GM21367 (cell line): ENCODE results near the gene BABAM2.
"Not testable (repeated sequence)": the region's sequence is repeated elsewhere in the genome, so short reads cannot be mapped to it uniquely, and the experiment has no call there.

Experiments
- ATAC-seq: cut with Tn5 transposase; IDR thresholded peaks from one replicate; pipeline ENCODE4 v1.9.1; 2021; ENCODE audit not compliant: unreplicated experiment

BABAM2 gene

DNA sequence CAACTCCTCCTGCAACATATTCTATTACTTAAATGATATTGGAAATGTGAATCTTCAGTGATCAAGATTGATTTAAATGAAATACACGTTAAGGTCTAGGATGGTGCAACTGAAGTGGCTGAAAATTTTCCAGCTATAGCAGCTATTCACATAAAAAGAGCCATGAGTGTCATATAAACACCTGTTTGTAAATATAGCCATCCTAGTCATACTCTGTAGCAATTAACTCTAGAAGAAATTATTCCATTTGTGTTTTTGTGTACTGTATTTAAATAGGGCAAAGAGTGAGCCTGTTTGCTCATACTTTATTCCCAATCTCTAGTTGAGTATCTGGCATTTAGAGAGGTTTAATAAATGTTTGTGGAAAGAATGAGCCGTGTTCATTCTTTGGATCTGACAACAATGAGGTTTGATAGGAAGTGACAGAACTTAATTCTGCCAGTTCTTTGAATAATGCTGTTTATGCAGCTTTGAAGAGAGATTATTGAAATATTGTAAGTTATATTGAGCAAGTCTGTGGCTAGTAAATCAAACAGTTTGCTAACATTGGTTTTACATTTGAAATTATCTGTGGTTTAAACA lies 49.7 kb downstream of the BABAM2 start:
- no peak for ATAC-seq

DNA sequence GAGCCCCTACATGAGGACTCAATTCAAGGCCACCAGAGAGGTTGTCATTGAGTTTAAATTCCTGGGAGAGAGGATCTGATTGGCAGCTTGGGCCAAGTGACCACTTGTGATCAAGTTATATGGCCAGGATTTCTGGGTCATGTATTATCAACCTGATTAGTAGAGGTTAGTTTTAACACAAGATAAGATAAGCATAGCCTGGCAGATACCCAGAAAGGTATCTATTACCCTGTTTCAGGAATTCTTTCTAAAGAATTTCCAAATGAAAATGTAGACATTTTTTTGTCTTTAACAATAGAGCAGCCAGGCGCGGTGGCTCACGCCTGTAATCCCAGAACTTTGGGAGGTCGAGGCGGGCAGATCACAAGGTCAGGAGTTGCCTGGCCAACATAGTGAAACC lies 50.5 kb downstream of the BABAM2 start:
- no peak for ATAC-seq

DNA sequence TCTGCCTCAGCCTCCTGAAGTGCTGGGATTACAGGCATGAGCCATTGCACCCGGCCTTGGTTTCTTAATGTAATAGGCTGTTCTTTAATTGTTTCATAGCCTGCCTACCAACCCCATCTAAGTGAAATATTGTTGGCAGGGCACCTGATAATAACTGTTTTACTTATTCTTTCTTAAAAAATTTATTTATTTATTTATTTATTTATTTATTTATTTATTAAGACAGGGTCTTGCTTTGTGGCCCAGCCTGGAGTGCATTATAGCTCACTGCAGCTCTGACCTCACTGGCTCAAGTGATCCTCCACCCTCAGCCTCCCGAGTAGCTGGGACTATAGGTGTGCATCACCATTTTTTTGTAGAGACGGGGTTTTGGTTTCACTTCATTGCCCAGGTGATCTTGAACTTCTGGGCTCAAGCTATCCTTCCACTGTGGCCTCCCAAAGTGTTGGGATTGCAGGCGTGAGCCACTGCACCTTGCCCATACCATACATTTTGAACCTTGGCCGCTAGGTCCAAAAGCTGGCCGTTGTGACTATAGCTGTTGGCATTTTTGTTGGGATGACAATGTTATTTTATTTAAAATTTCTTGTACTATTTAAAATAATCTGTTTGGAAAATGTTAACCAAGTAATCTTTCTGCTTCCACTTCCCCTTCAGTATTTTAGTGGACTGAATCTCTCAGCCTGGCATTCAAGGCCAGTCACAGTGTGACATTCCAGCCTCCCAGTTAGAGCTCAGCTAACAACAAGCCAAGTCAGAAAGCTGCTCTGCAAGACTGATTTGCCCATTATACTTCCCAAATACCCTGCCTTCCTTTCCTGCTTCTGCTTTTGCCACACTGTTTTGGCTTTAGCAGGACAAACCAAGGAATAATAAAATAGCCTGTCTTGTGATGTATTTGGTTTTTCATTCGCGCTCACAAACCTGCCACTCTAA lies 52.4 kb downstream of the BABAM2 start:
- no peak for ATAC-seq

DNA sequence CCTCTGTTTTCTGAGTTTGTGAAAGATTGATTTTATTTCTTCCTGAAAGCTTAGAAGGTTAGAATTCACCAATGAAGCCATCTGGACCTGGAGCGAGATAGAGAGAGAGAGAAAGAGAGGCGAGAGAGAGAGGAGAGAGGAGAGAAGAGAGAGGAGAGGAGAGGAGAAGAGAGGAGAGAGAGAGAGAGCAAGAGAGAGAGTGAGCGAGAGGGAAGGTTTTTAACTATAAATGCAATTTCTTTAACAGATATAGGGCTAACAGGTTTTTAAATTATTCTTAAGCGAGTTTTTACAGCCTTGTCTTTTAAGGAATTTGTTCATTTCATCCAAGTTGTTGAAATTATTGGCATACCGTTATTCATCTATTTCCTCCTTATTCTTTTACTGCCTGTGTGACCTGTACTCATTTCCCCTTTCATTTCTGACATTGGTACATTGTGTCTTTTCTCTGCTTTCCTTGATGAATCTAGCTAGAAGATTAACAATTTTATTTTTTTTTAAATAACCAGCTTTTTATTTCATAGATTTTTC lies 56.1 kb downstream of the BABAM2 start:
- ATAC-seq, result no peak

DNA sequence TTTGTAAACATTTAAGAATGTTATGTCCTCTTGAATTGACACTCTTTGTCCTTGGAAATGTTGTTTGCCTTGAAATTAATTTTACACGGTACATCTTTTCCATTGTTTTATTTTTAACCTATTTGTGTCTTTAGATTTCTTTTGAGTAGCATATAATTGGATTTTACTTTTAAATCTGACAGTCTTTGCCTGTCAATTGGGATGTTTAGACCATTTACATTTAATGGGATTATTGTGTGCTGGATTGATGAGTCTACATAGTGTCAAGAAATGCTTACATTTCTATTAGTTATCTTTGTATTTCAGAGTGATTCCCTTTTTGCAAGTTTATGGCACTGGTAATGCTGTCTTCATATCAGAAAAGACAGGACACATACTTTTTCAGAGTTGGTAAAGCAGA lies 61.5 kb downstream of the BABAM2 start:
- ATAC-seq, result no peak

DNA sequence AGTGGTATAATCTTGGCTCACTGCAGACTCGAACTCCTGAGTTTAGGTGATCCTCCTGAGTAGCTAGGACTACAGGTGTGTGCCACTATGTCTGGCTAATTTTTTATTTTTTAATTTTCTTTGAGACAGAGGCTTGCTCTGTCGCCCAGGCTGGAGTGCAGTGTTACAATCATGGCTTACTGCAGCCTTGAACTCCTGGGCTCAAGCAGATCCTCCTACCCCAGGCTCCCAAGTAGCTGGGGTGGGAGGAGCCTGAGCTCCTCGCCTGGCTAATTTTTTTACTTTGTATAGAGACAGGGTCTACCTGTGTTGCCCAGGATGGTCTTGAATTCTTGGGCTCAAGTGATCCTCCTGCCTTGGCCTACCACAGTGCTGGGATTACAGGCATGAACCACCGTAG lies 62.5 kb downstream of the BABAM2 start:
- ATAC-seq, result no peak

DNA sequence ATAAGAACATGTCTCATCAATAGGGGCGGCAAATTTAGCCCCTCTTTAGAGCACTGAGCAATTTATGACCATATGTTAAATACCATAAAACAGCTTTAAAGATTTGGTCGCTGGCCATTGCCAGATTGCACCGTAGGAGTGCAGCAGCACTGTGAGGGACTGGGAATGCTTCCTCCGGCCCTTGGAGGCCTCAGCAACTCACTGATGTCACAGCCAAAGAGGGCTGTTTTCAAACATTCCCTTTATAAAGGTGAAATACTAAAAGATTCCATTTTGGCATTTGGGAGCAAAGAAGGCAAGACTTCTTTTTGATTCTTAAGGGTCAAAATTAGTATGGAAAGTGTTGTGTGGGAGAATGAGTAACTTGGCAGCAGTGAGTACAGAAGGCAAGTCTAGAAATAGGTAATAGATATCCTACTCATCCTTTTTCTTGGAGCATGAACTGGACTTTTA lies 63.7 kb downstream of the BABAM2 start:
- ATAC-seq, result no peak

DNA sequence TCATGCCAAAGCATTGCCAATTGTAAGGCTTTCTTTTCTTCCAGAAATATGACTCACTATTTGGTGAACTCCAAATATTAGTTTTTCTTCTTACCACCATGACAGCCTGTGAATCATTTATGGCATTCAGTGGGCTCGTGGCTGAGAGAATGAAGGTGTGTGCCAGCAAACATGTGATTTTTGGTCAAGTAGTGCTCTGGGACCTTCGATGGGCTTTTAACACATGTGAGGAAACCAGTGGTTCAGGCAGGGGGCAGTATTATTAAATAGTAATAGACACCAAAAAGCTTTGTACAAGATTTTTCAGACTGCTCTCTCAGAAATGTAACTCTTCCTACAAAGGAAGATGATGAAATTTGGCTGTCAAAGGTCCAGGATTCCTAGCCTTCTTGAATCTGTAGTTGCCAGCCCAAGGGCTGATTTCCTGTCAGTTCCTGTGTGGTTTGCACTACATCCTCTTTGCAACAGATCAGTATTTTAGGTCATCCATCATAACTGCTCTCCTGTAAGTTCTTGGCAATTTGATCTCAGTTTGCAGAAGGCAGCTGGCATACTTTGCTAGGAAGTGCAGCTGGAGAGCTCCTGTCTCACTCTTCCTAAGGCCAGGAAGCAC lies 64.3 kb downstream of the BABAM2 start:
- ATAC-seq, result peak; percentile 47

DNA sequence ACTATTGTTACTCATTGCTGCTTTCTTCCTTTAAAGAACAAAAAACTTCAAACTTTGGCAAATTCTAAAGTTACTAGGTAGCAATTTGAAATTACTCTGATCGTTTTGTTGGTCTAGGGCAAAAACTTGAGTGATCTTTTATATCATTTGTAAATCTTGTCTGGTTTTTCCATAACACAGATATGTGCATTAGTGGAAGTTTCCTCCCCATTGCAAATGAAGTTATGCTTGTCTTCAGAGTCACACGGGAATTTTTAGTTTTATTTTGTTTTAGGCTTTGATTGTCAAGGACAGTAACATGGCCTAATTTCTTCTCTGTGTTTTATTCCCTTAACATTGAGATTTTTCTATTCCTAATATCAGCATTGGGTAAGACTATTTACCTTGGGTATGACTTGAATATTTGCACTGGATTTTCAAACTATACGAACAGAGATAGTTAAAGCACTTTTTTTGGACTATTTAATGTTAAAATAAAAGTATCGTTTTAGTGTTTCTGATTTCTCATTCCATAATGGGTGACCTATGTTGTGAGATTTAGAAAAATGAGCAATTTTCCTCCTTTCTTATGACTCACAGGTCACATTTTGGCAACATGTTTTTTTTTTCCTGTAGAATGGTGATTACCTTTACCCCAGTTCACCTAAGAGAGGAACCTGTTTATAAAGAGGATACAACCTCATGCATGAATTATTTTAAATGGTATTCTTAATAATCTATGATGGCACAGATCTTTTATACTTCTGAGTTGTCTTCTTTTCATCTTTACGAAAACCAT lies 65.0 kb downstream of the BABAM2 start:
- no peak for ATAC-seq

DNA sequence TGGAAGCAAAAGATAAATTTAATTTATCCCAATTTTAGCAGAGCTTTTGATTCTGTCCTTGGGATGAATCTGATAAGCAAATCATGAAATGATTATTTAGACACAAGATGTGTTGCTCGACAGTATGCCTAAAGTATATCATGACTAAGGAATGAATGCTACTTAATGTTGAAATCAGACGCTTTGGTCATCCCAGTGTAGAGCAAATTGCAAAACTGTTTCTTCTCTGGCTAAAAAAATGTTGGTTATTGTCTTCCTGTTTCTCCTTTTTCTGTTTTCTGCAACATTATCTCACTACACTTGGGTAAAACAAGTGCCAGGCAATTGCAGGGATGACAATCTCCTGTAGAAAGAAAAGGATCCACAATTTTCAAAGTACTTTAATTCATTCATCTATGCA lies 66.4 kb downstream of the BABAM2 start:
- no peak for ATAC-seq

DNA sequence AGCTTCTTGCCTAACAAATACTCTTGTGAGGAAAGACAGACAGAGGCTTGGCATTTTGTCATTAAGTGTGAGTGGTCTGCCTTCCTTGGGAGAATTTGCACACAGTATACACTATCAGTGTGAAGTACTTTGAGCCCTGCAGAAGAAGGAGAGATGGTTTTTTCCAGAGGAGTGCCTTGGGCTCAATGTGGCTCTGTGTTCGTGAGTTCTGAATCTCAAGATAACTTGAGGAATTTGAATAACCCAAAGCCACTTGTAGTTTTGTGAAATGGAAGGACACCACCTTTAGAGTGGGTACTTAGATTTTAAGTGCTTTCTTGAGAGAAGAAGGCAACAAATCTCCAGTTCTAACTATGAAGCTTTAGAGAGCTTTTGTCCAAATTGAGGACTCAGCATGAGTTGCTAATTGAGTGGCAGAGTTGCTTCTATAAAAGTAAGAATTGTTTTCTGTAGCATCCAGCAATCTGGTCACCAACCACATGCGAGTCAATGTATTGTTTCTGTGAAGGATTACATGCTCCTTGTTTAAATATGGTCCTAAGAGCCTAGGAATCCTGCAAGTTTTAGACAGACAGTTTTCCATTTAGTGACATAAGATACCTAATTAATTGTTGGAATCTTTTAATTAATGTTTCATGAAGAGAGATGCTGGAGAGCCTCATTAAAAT lies 68.3 kb downstream of the BABAM2 start:
- no peak for ATAC-seq

DNA sequence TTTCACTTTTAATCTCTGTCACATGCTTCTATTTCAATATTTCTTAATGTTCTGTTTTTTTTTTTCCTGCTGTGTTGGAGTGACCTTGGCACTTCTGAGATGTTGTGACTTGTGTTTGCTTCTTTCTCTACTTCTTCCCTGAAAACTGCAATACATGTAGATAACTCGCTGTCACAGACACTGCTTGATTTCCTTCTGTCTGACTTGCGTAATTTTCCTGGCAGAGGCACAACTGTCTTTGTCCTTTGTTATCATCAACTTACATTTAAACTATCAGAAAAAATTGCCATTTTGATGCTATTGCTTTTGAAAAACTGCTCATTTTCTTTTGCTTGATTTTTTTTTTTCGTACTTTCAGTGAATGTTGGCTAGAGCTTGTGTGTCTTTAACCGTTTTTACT lies 69.0 kb downstream of the BABAM2 start:
- ATAC-seq, result no peak

DNA sequence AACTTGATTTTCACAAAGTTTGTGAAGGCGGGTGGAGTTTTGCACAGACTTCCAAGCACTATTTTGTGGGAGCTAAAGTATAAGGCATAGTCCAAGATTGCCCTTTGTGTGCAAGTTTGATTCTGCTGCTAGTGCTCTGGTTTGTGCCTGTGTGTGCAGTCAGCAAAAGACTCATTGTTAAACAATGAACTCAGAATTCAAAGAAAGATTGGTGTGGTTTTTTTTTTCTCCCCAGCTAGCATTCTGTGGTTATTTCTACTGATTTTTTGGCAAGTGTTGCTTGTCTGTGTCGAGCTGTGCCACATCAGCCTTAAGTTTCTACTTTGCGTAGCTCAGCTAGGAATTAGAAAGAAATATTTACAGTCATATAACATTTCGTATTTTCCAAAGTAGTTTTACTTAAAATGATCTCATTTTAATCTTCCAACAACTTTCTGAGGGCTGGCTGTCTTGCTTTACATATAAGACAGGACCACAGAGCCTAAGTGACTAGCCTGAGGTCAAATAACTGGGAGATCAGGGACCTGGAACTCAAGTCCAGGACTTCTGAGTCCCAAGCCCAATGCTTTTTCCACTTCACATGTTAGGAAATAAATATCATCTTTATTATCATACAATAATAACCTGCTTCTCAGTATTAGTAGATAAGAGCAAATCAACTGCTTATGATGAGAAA lies 69.8 kb downstream of the BABAM2 start:
- no peak for ATAC-seq

DNA sequence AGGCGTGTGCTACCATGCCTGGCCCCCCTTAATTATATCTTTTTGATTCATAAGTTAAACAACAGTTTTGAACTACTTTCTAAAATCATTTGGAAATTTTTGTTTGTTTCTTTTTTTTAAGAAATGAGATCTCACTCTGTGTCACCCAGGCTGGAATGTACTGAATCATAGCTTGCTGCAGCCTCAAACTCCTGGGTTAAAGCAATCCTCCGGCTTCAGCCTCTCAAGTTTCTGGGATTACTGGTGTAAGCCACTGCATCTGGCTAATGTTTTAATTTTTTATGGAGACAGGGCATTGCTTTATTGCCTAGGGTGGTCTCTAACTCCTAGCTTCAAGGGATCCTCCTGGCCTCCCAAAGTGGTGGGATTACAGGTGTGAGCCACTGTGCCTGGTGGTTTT lies 71.5 kb downstream of the BABAM2 start:
- no peak for ATAC-seq

DNA sequence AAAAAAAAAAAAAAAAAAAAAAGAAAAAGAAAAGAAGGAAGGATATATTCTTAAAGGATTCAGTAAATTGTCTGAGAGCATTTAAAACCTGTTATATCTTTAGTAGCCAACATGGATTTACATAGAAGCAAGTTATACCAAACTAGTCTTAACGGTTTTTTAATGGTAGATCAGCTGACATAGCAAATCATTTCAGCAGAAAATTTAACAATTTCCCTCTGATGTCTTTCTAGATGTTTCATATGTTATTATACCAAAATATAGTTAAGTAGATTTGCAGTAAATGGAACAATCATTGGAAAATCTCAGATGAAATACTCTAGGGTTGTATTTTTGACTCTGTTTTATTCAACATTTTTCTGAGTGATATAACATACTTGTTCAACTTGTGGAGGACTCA lies 72.9 kb downstream of the BABAM2 start:
- ATAC-seq, result no peak

DNA sequence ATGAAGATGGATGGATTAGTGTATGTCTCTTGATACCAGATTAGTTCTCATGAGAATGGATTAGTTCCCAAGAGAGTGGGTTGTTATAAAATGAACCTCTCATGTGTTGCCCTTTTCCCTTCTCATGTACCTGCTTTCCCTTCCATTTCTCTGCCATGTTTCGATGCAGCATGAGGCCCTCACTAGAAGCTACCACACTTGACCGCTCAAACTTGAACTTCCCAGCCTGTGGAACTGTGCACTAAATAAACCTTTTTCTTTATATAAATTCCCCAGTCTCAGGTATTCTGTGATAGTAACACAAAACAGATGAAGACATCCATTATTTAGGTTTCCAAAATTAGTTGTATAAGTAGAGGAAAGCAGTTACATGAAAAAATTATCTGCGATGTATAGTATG lies 73.5 kb downstream of the BABAM2 start:
- no peak for ATAC-seq

DNA sequence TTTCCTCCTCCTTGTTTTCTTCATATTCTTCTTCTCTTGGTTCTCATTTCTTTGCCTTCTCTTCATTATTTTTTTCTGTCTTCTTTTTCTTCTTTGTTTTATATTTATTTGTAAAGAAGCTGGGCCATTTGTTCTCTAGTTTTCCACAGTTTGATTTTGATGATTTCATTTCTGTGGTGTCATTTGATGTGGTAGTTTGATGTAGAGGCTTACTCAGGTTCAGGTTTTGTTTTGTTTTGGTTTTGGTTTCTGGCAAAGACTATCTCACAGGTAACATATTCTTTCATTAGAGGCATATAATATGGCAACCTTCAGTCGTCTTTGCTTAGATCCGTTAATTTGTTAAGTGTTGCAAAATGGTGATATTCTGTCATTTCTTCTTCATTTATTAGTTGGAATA lies 75.3 kb downstream of the BABAM2 start:
- no peak for ATAC-seq

DNA sequence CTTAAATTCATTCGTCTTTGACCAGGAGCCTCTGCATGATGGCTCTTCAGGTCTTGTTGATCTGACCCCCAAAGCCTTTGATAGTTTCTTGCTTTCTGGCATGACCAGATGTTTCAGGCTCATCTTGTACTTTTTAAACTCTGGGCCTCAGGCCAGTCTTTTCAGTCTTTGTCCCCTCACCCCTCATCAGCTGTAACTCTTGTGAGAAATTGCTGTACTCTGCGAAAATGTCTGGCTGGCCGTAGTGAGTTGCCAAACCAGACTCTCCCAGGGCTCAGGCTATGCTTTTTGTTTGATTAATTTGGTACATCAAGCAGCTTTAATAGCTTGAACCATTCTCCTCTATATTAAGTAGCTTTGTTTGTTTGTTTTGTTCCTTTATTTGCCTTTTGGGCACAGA lies 75.9 kb downstream of the BABAM2 start:
- no peak for ATAC-seq

DNA sequence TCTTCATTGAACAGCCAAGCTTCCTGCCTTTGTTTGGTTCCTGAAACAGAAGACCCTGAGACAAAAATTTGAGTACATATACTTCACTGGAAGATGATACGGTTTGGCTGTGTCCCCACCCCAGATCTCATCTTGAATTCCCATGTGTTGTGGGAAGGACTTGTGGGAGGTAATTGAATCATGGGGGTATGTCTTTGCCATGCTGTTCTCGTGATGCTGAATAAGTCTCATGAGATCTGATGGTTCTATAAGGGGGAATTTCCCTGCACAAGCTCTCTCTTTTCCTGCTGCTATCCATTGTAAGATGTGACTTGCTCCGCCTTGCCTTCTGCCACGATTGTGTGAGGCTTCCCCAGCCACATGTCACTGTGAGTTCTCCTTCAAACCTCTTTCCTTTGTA lies 76.5 kb downstream of the BABAM2 start:
- ATAC-seq, result no peak

DNA sequence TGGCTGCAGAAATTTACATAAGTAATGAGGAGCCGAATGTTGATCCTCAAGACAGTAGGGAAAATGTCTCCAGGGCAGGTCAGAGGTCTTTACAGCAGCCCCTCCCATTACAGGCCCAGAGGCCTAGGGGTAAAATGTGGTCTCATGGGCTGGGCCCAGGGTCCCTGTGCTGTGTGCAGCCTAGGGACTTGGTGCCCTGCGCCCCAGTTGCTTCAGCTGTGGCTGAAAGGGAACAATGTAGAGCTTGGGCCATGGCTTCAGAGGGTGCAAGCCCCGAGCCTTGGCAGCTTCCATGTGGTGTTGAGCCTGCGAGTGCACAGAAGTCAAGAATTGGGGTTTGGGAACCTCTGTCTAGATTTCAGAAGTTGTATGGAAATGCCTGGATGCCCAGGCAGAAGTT lies 77.5 kb downstream of the BABAM2 start:
- not testable (repeated sequence) for ATAC-seq
